ENCODE results near the gene NGFR.
A peak's percentile ranks its signal among the peaks of the same experiment; 100 is the strongest.

Gene NGFR

GRCh38 chr17:49486012-49486641 is 9.0 kb upstream of the NGFR start:
- no peaks in the 10 kb centered on the region for H3K36me3 ChIP-seq (ENCODE audit: control insufficient read depth, insufficient read depth, low read length)
- no peak overlapping the region for H3K4me3 ChIP-seq (ENCODE audit: extremely low read depth, insufficient read depth, low read length, poor library complexity, severe bottlenecking)
- H3K9me3 ChIP-seq (ENCODE audit: control insufficient read depth, low read length) = no peaks in the 10 kb centered on the region
- peaks cover 20% of the 10 kb centered on the region for H3K4me1 ChIP-seq (ENCODE audit: control insufficient read depth, insufficient read depth, low read length, poor library complexity, severe bottlenecking)
- WGBS, 2 experiments (ENCODE audit: insufficient coverage in 2 of 2) = 25 to 42% methylated on average over 5 to 9 of the region's 13 CpGs
- H3K27ac ChIP-seq (ENCODE audit: low read depth, low read length, severe bottlenecking) = no peak overlapping the region

DNA sequence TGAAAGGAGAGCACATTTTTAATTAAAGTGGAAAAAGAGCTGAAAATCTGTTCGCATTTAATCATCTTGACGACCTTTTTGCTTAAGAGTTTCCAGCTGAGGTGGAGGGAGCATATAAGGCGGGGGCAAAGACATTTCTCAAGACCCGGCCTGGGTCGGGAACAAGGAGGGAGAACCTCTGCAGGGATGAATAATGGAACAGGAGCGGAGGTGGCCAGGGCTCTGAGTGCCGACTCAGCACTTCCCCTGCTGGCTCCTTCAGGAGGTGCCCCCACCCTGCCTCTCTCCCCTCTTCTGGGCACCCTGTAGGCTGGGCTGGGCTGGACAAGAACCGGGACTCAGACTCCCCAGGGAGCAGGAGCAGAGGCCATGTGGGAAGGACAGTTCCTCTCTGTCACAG is 7.9 kb upstream of the NGFR start:
- Histone ChIP-seq H3K4me1 (ENCODE audit: control insufficient read depth, insufficient read depth, low read length, poor library complexity, severe bottlenecking) (peaks cover 20% of the 10 kb centered on the region), H3K36me3 (ENCODE audit: control insufficient read depth, insufficient read depth, low read length) (no peaks in the 10 kb centered on the region), H3K27ac (ENCODE audit: low read depth, low read length, severe bottlenecking) (no peak overlapping the region), H3K9me3 (ENCODE audit: control insufficient read depth, low read length) (no peaks in the 10 kb centered on the region), H3K4me3 (ENCODE audit: extremely low read depth, insufficient read depth, low read length, poor library complexity, severe bottlenecking) (no peak overlapping the region)
- 67 to 70% methylated on average over 7 to 8 of the region's 8 CpGs for WGBS, 2 experiments (ENCODE audit: insufficient coverage in 2 of 2)

DNA sequence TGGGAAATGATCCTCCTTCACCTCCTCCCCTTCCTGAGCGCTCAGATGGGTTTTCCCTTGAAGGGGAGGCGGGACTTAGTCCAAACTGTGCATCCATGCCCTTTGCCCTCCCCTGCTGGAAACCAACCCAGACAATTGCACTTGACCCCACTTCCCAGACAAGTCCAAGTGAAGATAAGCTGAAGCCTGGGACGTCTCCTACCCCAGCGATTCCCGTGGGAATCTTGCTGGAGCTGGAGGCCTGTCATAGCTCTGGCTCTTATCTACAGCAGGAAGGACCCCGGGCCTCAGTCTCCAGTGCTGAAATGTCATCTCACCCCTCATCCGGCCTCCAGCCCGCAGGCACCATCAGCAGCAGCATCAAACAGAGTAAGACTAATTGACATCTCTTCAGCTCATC is 6.5 kb upstream of the NGFR start:
- Histone ChIP-seq H3K4me3 (ENCODE audit: extremely low read depth, insufficient read depth, low read length, poor library complexity, severe bottlenecking) (no peak overlapping the region), H3K4me1 (ENCODE audit: control insufficient read depth, insufficient read depth, low read length, poor library complexity, severe bottlenecking) (peaks cover 16% of the 10 kb centered on the region), H3K9me3 (ENCODE audit: control insufficient read depth, low read length) (no peaks in the 10 kb centered on the region), H3K36me3 (ENCODE audit: control insufficient read depth, insufficient read depth, low read length) (no peaks in the 10 kb centered on the region), H3K27ac (ENCODE audit: low read depth, low read length, severe bottlenecking) (peak overlapping the region; percentile 1)
- 85 to 89% methylated on average over 6 to 7 of the region's 8 CpGs for WGBS, 2 experiments (ENCODE audit: insufficient coverage in 2 of 2)

- Histone ChIP-seq H3K9me3 (ENCODE audit: control insufficient read depth, low read length) (no peaks in the 10 kb centered on the region), H3K4me3 (ENCODE audit: extremely low read depth, insufficient read depth, low read length, poor library complexity, severe bottlenecking) (no peak overlapping the region), H3K4me1 (ENCODE audit: control insufficient read depth, insufficient read depth, low read length, poor library complexity, severe bottlenecking) (peaks cover 16% of the 10 kb centered on the region), H3K36me3 (ENCODE audit: control insufficient read depth, insufficient read depth, low read length) (no peaks in the 10 kb centered on the region), H3K27ac (ENCODE audit: low read depth, low read length, severe bottlenecking) (no peak overlapping the region)
- 88 to 100% methylated on average over 2 to 3 of the region's 4 CpGs for WGBS, 2 experiments (ENCODE audit: insufficient coverage in 2 of 2)
Observed at GRCh38 chr17:49489348-49489747, 5.7 kb upstream of the NGFR start.

DNA sequence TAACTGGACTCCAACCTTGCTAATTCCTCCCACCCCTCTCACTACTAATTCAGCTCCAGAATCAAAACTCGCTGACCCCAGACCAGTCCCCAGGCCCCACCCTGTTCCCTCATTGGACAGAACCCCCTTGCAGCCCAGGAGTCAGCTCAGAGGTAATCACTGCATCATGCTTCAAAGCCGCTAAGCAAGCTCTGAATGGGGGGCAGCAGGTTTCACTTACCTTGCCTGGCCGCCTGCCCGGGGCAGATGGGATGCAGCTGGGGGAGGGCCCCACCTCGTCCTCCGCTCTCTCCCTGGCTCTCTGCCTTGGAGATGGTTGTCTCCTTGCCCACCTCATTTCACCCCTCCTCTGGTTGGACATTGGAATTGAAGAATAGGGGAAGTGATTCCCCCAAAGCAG is 4.8 kb upstream of the NGFR start:
- Histone ChIP-seq H3K27ac (ENCODE audit: low read depth, low read length, severe bottlenecking) (no peak overlapping the region), H3K4me1 (ENCODE audit: control insufficient read depth, insufficient read depth, low read length, poor library complexity, severe bottlenecking) (peaks cover 17% of the 10 kb centered on the region), H3K4me3 (ENCODE audit: extremely low read depth, insufficient read depth, low read length, poor library complexity, severe bottlenecking) (no peak overlapping the region), H3K9me3 (ENCODE audit: control insufficient read depth, low read length) (no peaks in the 10 kb centered on the region), H3K36me3 (ENCODE audit: control insufficient read depth, insufficient read depth, low read length) (no peaks in the 10 kb centered on the region)
- WGBS, 2 experiments (ENCODE audit: insufficient coverage in 2 of 2) = 90 to 100% methylated on average over 1 to 2 of the region's 6 CpGs

- H3K4me1 ChIP-seq (ENCODE audit: control insufficient read depth, insufficient read depth, low read length, poor library complexity, severe bottlenecking) = peaks cover 15% of the 10 kb centered on the region
- H3K4me3 ChIP-seq (ENCODE audit: extremely low read depth, insufficient read depth, low read length, poor library complexity, severe bottlenecking) = no peak overlapping the region
- no peak overlapping the region for H3K27ac ChIP-seq (ENCODE audit: low read depth, low read length, severe bottlenecking)
- H3K36me3 ChIP-seq (ENCODE audit: control insufficient read depth, insufficient read depth, low read length) = no peaks in the 10 kb centered on the region
- WGBS, 2 experiments (ENCODE audit: insufficient coverage in 2 of 2) = 62 to 69% methylated on average over 3 of the region's 5 CpGs
- no peaks in the 10 kb centered on the region for H3K9me3 ChIP-seq (ENCODE audit: control insufficient read depth, low read length)
Observed at GRCh38 chr17:49491192-49491769, 3.8 kb upstream of the NGFR start.

GRCh38 chr17:49494399-49494985 is 601 bp upstream of the NGFR start:
- Histone ChIP-seq H3K4me1 (ENCODE audit: control insufficient read depth, insufficient read depth, low read length, poor library complexity, severe bottlenecking) (peaks cover 13% of the 10 kb centered on the region), H3K9me3 (ENCODE audit: control insufficient read depth, low read length) (no peaks in the 10 kb centered on the region), H3K27ac (ENCODE audit: low read depth, low read length, severe bottlenecking) (no peak overlapping the region), H3K36me3 (ENCODE audit: control insufficient read depth, insufficient read depth, low read length) (no peaks in the 10 kb centered on the region), H3K4me3 (ENCODE audit: extremely low read depth, insufficient read depth, low read length, poor library complexity, severe bottlenecking) (peak overlapping the region; percentile 11)
- 57 to 63% methylated on average over 12 to 15 of the region's 17 CpGs for whole genome bisulfite sequencing, 2 experiments (ENCODE audit: insufficient coverage in 2 of 2)

DNA sequence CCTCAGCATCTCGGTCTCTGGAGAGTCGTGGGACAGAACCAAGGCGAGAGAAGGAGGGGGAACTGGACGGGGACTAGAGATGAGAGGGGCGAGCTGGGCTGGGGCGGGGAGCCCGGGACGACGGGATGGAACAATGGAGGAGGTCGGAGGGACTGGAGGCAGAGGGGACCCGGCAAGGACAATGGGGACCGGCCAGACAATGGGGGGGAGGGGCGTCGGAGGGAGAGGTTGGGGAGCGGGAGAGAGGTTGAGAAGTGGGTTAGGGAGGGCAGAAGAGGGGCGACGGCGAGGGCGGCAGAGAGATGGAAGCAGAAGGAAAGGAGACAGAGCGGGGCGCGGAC is 719 bp downstream of the NGFR start:
- H3K4me1 ChIP-seq (ENCODE audit: control insufficient read depth, insufficient read depth, low read length, poor library complexity, severe bottlenecking) = peaks cover 13% of the 10 kb centered on the region
- H3K27ac ChIP-seq (ENCODE audit: low read depth, low read length, severe bottlenecking) = no peak overlapping the region
- no peaks in the 10 kb centered on the region for H3K36me3 ChIP-seq (ENCODE audit: control insufficient read depth, insufficient read depth, low read length)
- H3K9me3 ChIP-seq (ENCODE audit: control insufficient read depth, low read length) = no peaks in the 10 kb centered on the region
- peak overlapping the region; percentile 37 for H3K4me3 ChIP-seq (ENCODE audit: extremely low read depth, insufficient read depth, low read length, poor library complexity, severe bottlenecking)
- WGBS, 2 experiments (ENCODE audit: insufficient coverage in 2 of 2) = 2 to 5% methylated on average over 10 to 19 of the region's 22 CpGs

- Histone ChIP-seq H3K27ac (ENCODE audit: low read depth, low read length, severe bottlenecking) (no peak overlapping the region), H3K4me3 (ENCODE audit: extremely low read depth, insufficient read depth, low read length, poor library complexity, severe bottlenecking) (peak overlapping the region; percentile 37), H3K9me3 (ENCODE audit: control insufficient read depth, low read length) (no peaks in the 10 kb centered on the region), H3K36me3 (ENCODE audit: control insufficient read depth, insufficient read depth, low read length) (no peaks in the 10 kb centered on the region), H3K4me1 (ENCODE audit: control insufficient read depth, insufficient read depth, low read length, poor library complexity, severe bottlenecking) (peaks cover 13% of the 10 kb centered on the region)
- WGBS, 2 experiments (ENCODE audit: insufficient coverage in 2 of 2) = 0 to 1% methylated on average over 70 to 80 of the region's 85 CpGs
Observed at GRCh38 chr17:49496183-49496866, 1.2 kb downstream of the NGFR start.

DNA sequence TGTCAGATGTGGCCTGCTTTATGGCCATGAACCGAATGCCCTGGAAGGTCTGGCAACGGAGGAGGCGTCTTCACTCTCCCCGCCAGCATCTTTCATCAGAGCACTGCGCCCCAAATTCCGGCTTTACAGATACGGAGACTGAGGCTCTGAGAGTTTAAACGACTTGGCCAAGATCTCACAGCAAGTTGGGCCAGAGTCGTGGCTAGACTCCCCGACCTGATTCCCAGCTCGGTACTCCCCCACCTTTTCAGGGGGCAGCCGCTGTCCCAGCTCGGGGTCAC is 1.7 kb downstream of the NGFR start:
- Histone ChIP-seq H3K4me3 (ENCODE audit: extremely low read depth, insufficient read depth, low read length, poor library complexity, severe bottlenecking) (peak overlapping the region; percentile 37), H3K4me1 (ENCODE audit: control insufficient read depth, insufficient read depth, low read length, poor library complexity, severe bottlenecking) (peaks cover 13% of the 10 kb centered on the region), H3K9me3 (ENCODE audit: control insufficient read depth, low read length) (no peaks in the 10 kb centered on the region), H3K27ac (ENCODE audit: low read depth, low read length, severe bottlenecking) (no peak overlapping the region), H3K36me3 (ENCODE audit: control insufficient read depth, insufficient read depth, low read length) (no peaks in the 10 kb centered on the region)
- 1 to 2% methylated on average over 6 to 10 of the region's 13 CpGs for WGBS, 2 experiments (ENCODE audit: insufficient coverage in 2 of 2)
